ENCODE data around the gene HKDC1. TPM values are rescaled to one million over a fixed set of nuclear protein-coding genes. Genes with fewer than 3 reads are reported as not detected.
A peak's percentile ranks its signal among the peaks of the same experiment; 100 is the strongest.

HKDC1 gene
- polyA plus RNA-seq, 2 of the 4 experiments (the other 2 are of a cell fraction): 32.5 to 32.8 TPM

DNA sequence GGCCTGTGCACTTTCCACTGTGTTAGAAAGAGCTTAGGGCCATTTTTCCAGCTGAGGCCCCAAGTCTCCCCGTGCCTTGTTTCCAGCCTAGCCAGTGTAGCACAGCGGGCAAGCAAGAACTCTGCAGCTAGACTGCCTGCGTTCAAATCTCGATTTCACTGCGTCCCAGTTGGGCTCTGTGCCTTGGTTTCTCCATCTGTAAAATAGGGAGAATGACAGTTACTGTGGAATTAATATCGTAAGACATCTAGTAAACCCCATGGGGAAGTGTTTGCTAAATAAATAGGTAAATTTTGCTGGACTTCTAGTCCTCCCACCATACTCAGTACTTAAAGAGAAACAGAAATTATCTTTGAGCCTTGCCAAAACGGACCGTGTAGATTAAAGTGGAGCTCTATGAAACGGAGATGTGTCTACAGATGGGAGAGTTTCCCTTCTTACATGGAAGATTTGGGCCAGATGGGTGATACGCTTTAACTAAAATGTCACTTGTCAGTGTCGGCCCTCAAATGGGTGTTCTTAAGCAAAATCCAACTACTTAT is 3.5 kb upstream of the HKDC1 start:
- CTCF ChIA-PET: interaction anchor here (0.5 to 1.9 kb wide), 4 partner anchors 15 to 124 kb away, joined by 4 to 7 read pairs (median 6); no protein-coding TSS in a partner anchor

DNA sequence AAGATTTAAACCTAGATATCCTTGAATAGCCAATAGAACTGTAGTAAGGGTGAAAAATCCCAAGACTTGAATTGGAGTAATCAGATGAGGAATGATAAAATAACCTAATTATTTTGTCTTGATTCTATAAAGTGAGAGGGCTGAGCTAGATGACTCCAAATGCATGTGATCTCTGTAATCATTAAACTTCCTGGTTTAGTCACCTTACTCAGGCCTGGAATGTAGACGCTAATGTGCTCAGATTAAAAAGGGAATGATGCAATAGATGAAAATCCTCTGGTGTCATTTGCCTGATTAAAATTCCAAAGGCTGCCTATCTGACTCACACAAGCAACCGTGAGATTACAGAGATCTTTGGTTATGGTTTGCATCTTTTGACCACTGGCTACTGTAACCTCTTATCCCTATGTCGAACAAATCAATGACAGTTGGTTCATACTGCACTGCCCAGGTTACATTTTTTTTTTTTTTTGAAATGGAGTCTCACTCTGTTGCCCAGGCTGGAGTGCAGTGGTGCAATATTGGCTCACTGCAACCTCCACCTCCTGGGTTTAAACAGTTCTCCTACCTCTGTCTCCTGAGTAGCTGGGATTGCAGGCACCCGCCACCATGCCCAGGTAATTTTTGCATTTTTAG is 2.9 kb upstream of the HKDC1 start:
- TF ChIP-seq JUN (IDR thresholded peaks at IDR 0.05): peak in 1 of 2 experiments; percentile 50; a peak in 2 of 5 replicates
- TF ChIP-seq GATA3 (IDR thresholded peaks at IDR 0.05; ENCODE audit: borderline replicate concordance): peak; percentile 44; the same call in 1 of the 2 replicates
- TF ChIP-seq, protein P1, sequence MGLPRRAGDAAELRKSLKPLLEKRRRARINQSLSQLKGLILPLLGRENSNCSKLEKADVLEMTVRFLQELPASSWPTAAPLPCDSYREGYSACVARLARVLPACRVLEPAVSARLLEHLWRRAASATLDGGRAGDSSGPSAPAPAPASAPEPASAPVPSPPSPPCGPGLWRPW (IDR thresholded peaks at IDR 0.05): 0 out of 2 replicates have a peak, but pooled peaks have one; percentile 25
- peak; percentile 40 to 73; a peak in 2 of 5 replicates for TF ChIP-seq EP300 (IDR thresholded peaks at IDR 0.05)
- TF ChIP-seq HDAC2 (IDR thresholded peaks at IDR 0.05): no peak
- TF ChIP-seq, protein P2, sequence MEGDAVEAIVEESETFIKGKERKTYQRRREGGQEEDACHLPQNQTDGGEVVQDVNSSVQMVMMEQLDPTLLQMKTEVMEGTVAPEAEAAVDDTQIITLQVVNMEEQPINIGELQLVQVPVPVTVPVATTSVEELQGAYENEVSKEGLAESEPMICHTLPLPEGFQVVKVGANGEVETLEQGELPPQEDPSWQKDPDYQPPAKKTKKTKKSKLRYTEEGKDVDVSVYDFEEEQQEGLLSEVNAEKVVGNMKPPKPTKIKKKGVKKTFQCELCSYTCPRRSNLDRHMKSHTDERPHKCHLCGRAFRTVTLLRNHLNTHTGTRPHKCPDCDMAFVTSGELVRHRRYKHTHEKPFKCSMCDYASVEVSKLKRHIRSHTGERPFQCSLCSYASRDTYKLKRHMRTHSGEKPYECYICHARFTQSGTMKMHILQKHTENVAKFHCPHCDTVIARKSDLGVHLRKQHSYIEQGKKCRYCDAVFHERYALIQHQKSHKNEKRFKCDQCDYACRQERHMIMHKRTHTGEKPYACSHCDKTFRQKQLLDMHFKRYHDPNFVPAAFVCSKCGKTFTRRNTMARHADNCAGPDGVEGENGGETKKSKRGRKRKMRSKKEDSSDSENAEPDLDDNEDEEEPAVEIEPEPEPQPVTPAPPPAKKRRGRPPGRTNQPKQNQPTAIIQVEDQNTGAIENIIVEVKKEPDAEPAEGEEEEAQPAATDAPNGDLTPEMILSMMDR (IDR thresholded peaks at IDR 0.05): no peak
- no peak for TF ChIP-seq RAD21 (conservative IDR thresholded peaks at IDR 0.05 in 1 of 2, IDR thresholded peaks at IDR 0.05 in 1 of 2)
- peak; percentile 86 to 89 for TF ChIP-seq CEBPB (IDR thresholded peaks at IDR 0.05)
- TF ChIP-seq NPAS2 (CRISPR knock-in tag; IDR thresholded peaks at IDR 0.05; ENCODE audit: borderline replicate concordance): no peak
- TF ChIP-seq FOSL2 (IDR thresholded peaks at IDR 0.05): 0 out of 2 replicates have a peak, but pooled peaks have one; percentile 44
- TF ChIP-seq FOSL2 (CRISPR knock-in tag; IDR thresholded peaks at IDR 0.05): peak; percentile 89
- peak; percentile 72 for TF ChIP-seq JUNB (IDR thresholded peaks at IDR 0.05)
- Histone ChIP-seq H3K9me3 (no peaks in the 10 kb centered on the region), H3K4me3 (no peak overlapping the region), H3K4me2 (peak overlapping the region; percentile 67), H3K27ac (peak overlapping the region; percentile 81 to 91), H3K4me1 (peaks cover 59% of the 10 kb centered on the region)
- POLR2A ChIA-PET: no interaction called here
- peak; percentile 43 to 69 for DNase-seq (ENCODE audit: low read depth in 1 of 2, low spot score in 1 of 2)
- CTCF ChIA-PET: interaction anchor here (0.5 to 1.9 kb wide), 3 partner anchors 15 to 124 kb away, joined by 4 to 6 read pairs (median 5); no protein-coding TSS in a partner anchor
- ATAC-seq: peak; percentile 42 to 62; a peak in 5 of 6 replicates
- whole genome bisulfite sequencing (ENCODE audit: missing lambda C conversion rate): 26% methylated on average over 4 of the region's 4 CpGs
- no peak for FAIRE-seq

More for the DNA sequence above, 3.5 kb upstream of the HKDC1 start:
- FAIRE-seq (no peak), ATAC-seq (no peak), DNase-seq (ENCODE audit: low read depth in 1 of 2, low spot score in 1 of 2) (no peak)
- no peak for TF ChIP-seq KDM1A (IDR thresholded peaks at IDR 0.05; ENCODE audit: low read depth)
- TF ChIP-seq CEBPB (IDR thresholded peaks at IDR 0.05): no peak
- no peak for TF ChIP-seq RFX5 (IDR thresholded peaks at IDR 0.05)
- TF ChIP-seq RCOR1 (IDR thresholded peaks at IDR 0.05; ENCODE audit: low read depth, low read length): no peak
- no peak for TF ChIP-seq POLR2A (IDR thresholded peaks at IDR 0.05; ENCODE audit: low read length)
- TF ChIP-seq CHD4 (IDR thresholded peaks at IDR 0.05; ENCODE audit: borderline replicate concordance): no peak
- no peak for TF ChIP-seq FOXS1 (CRISPR knock-in tag; IDR thresholded peaks at IDR 0.05)
- no peak for TF ChIP-seq HDAC2 (IDR thresholded peaks at IDR 0.05)
- no peak for TF ChIP-seq RAD21 (conservative IDR thresholded peaks at IDR 0.05 in 1 of 2, IDR thresholded peaks at IDR 0.05 in 1 of 2)
- no peak for TF ChIP-seq MAZ (IDR thresholded peaks at IDR 0.05; ENCODE audit: borderline replicate concordance, low read depth, low read length)
- no peak for TF ChIP-seq RNF2 (IDR thresholded peaks at IDR 0.05; ENCODE audit: borderline replicate concordance, low read depth)
- TF ChIP-seq, protein P3, sequence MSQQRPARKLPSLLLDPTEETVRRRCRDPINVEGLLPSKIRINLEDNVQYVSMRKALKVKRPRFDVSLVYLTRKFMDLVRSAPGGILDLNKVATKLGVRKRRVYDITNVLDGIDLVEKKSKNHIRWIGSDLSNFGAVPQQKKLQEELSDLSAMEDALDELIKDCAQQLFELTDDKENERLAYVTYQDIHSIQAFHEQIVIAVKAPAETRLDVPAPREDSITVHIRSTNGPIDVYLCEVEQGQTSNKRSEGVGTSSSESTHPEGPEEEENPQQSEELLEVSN (IDR thresholded peaks at IDR 0.05; ENCODE audit: borderline replicate concordance, low read depth): no peak
- TF ChIP-seq NFE2L2 (conservative IDR thresholded peaks at IDR 0.05; ENCODE audit: low read length): no peak
- no peak for TF ChIP-seq ZFP36 (IDR thresholded peaks at IDR 0.05; ENCODE audit: borderline replicate concordance, partially characterized antibody)
- no peak for TF ChIP-seq ESRRA (IDR thresholded peaks at IDR 0.05; ENCODE audit: borderline replicate concordance, low read length)
- TF ChIP-seq MAFK (IDR thresholded peaks at IDR 0.05; ENCODE audit: partially characterized antibody): no peak
- TF ChIP-seq, protein P1 (IDR thresholded peaks at IDR 0.05): no peak
- TF ChIP-seq SREBF2 (IDR thresholded peaks at IDR 0.05): no peak
- no peak for TF ChIP-seq NR3C1 (IDR thresholded peaks at IDR 0.05)
- H3K4me2 ChIP-seq: peak overlapping the region; percentile 67
- 88% methylated on average over 11 of the region's 11 CpGs for WGBS (ENCODE audit: missing lambda C conversion rate)
- H3K27ac ChIP-seq: peak overlapping the region; percentile 81 to 91
- POLR2A ChIA-PET: interaction anchor here (0.6 to 1.0 kb wide), 2 partner anchors 13 to 16 kb away, joined by 3 to 4 read pairs; no protein-coding TSS in a partner anchor
- no peak overlapping the region for H3K4me3 ChIP-seq
- peaks cover 54% of the 10 kb centered on the region for H3K4me1 ChIP-seq
- H3K9me3 ChIP-seq: no peaks in the 10 kb centered on the region
